ENCODE measurements around the gene SAMSN1.

GRCh38 chr21:14582934-14583628, 37.0 kb upstream of the SAMSN1 start:
- TF ChIP-seq CTCF (IDR thresholded peaks at IDR 0.05) (no peak), EP300 (IDR thresholded peaks at IDR 0.05; ENCODE audit: low read depth) (no peak)
